Measurements from ENCODE around the gene UBALD1. TPM values are rescaled to one million over a fixed set of nuclear protein-coding genes. Genes with fewer than 3 reads are reported as not detected.

Gene UBALD1
- 36.2 to 64.0 TPM (median 59.9 TPM) in 5 replicates for total RNA-seq (2022; extraction: Qiagen RNA extraction; ENCODE audit: low read depth)

GRCh38 chr16:4614571-4615383 is at the start of gene UBALD1:
TSS of gene UBALD1 (minus strand) at chr16:4614888. CDS start at chr16:4614797, 91 bp downstream.

GRCh38 chr16:4624015-4624826 is 9.5 kb upstream of the UBALD1 start, which contains the start of gene MGRN1:
TSS of gene MGRN1 (plus strand) at chr16:4624826. CDS start at chr16:4624961, 135 bp downstream.

Other genes with a start within 250 kb of the UBALD1 start
- gene VASN, start 243.0 kb downstream of the UBALD1 start, total RNA-seq (2022; extraction: Qiagen RNA extraction; ENCODE audit: low read depth) = 6.0 to 8.4 TPM (median 8.1 TPM) in 5 replicates
- gene CORO7, start 198.3 kb downstream of the UBALD1 start, total RNA-seq (2022; extraction: Qiagen RNA extraction; ENCODE audit: low read depth) = 11.8 to 18.6 TPM (median 14.5 TPM) in 5 replicates
- gene DNAJA3, start 189.0 kb downstream of the UBALD1 start, total RNA-seq (2022; extraction: Qiagen RNA extraction; ENCODE audit: low read depth) = 58.0 to 78.6 TPM (median 76.4 TPM) in 5 replicates
- gene NMRAL1, start 140.3 kb downstream of the UBALD1 start, total RNA-seq (2022; extraction: Qiagen RNA extraction; ENCODE audit: low read depth) = 43.2 to 45.5 TPM (median 44.5 TPM) in 5 replicates
- 46.9 to 59.6 TPM (median 55.7 TPM) in 5 replicates for gene HMOX2, start 138.5 kb downstream of the UBALD1 start, total RNA-seq (2022; extraction: Qiagen RNA extraction; ENCODE audit: low read depth)
- gene CDIP1, start 76.1 kb downstream of the UBALD1 start, total RNA-seq (2022; extraction: Qiagen RNA extraction; ENCODE audit: low read depth) = 9.0 to 12.2 TPM (median 11.4 TPM) in 5 replicates
- gene C16orf96, start 58.5 kb downstream of the UBALD1 start, total RNA-seq (2022; extraction: Qiagen RNA extraction; ENCODE audit: low read depth) = not detected in 5 replicates
- 37.4 to 44.5 TPM (median 39.1 TPM) in 5 replicates for gene MGRN1, start 9.9 kb upstream of the UBALD1 start, total RNA-seq (2022; extraction: Qiagen RNA extraction; ENCODE audit: low read depth)
- 17.3 to 25.2 TPM (median 24.0 TPM) in 5 replicates for gene NUDT16L1, start 78.7 kb upstream of the UBALD1 start, total RNA-seq (2022; extraction: Qiagen RNA extraction; ENCODE audit: low read depth)
- gene ANKS3, start 119.4 kb upstream of the UBALD1 start, total RNA-seq (2022; extraction: Qiagen RNA extraction; ENCODE audit: low read depth) = 21.0 to 28.3 TPM (median 26.5 TPM) in 5 replicates
- gene DNAAF8, start 119.6 kb upstream of the UBALD1 start, total RNA-seq (2022; extraction: Qiagen RNA extraction; ENCODE audit: low read depth) = 1.3 to 2.3 TPM (median 2.0 TPM) in 5 replicates
- gene ZNF500, start 152.3 kb upstream of the UBALD1 start, total RNA-seq (2022; extraction: Qiagen RNA extraction; ENCODE audit: low read depth) = 7.4 to 10.0 TPM (median 8.3 TPM) in 5 replicates
- gene SEPTIN12, start 173.5 kb upstream of the UBALD1 start, total RNA-seq (2022; extraction: Qiagen RNA extraction; ENCODE audit: low read depth) = not detected in 5 replicates
- gene SMIM22, start 180.5 kb upstream of the UBALD1 start, total RNA-seq (2022; extraction: Qiagen RNA extraction; ENCODE audit: low read depth) = not detected in 5 replicates
- 9.8 to 13.9 TPM (median 12.9 TPM) in 5 replicates for gene ROGDI, start 187.7 kb upstream of the UBALD1 start, total RNA-seq (2022; extraction: Qiagen RNA extraction; ENCODE audit: low read depth)
- 40.2 to 49.2 TPM (median 44.3 TPM) in 5 replicates for gene GLYR1, start 232.4 kb upstream of the UBALD1 start, total RNA-seq (2022; extraction: Qiagen RNA extraction; ENCODE audit: low read depth)
- 26.4 to 29.5 TPM (median 29.3 TPM) in 5 replicates for gene UBN1, start 232.6 kb upstream of the UBALD1 start, total RNA-seq (2022; extraction: Qiagen RNA extraction; ENCODE audit: low read depth)